Measurements from ENCODE around the gene LUZP2.
"Not testable (repeated sequence)": the region's sequence is repeated elsewhere in the genome, so short reads cannot be mapped to it uniquely, and the experiment has no call there.

Gene LUZP2

GRCh38 chr11:24934733-24935439 lies 438.0 kb downstream of the LUZP2 start:
- TF ChIP-seq CTCF (IDR thresholded peaks at IDR 0.05), result no peak
- no peak overlapping the region for H3K4me3 ChIP-seq
- DNase-seq (ENCODE audit: low spot score), result no peak
- no peak overlapping the region for H3K27ac ChIP-seq

- H3K4me3 ChIP-seq, result no peak overlapping the region
- no peak for TF ChIP-seq CTCF (IDR thresholded peaks at IDR 0.05)
- H3K27ac ChIP-seq, result no peak overlapping the region
- no peak for DNase-seq (ENCODE audit: low spot score)
Observed at GRCh38 chr11:24944891-24945290, 448.0 kb downstream of the LUZP2 start.

- no peak for TF ChIP-seq CTCF (IDR thresholded peaks at IDR 0.05)
Observed at GRCh38 chr11:24949406-24949805, 452.6 kb downstream of the LUZP2 start.

GRCh38 chr11:24963852-24964251 lies 467.0 kb downstream of the LUZP2 start:
- DNase-seq (ENCODE audit: low spot score), result no peak
- Histone ChIP-seq H3K27ac (no peak overlapping the region), H3K4me3 (no peak overlapping the region)
- no peak for TF ChIP-seq CTCF (IDR thresholded peaks at IDR 0.05)

More at GRCh38 chr11:24949406-24949805, 452.6 kb downstream of the LUZP2 start:
- Histone ChIP-seq H3K4me3 (no peak overlapping the region), H3K27ac (no peak overlapping the region)
- no peak for DNase-seq (ENCODE audit: low spot score)

- Histone ChIP-seq H3K27ac (no peak overlapping the region), H3K4me3 (no peak overlapping the region)
- no peak for TF ChIP-seq CTCF (IDR thresholded peaks at IDR 0.05)
- no peak for DNase-seq (ENCODE audit: low spot score)
Observed at GRCh38 chr11:24965748-24966147, 468.9 kb downstream of the LUZP2 start.

GRCh38 chr11:24993903-24994302 lies 497.1 kb downstream of the LUZP2 start:
- not testable (repeated sequence) for H3K27ac ChIP-seq; DNase-seq (ENCODE audit: low spot score)

GRCh38 chr11:24999929-25000328 lies 503.1 kb downstream of the LUZP2 start:
- not testable (repeated sequence) for H3K27ac ChIP-seq; H3K4me3 ChIP-seq; DNase-seq (ENCODE audit: low spot score)

More at GRCh38 chr11:24993903-24994302, 497.1 kb downstream of the LUZP2 start:
- not testable (repeated sequence) for H3K4me3 ChIP-seq

- TF ChIP-seq CTCF (IDR thresholded peaks at IDR 0.05), result no peak
- Histone ChIP-seq H3K4me3 (no peak overlapping the region), H3K27ac (no peak overlapping the region)
- DNase-seq (ENCODE audit: low spot score), result no peak
Observed at GRCh38 chr11:25037431-25037830, 540.6 kb downstream of the LUZP2 start.

Data from coronary artery (tissue), 2 donors.